Thymus (tissue), 11 donors: ENCODE data around the gene FAM83F. TPM values are rescaled to one million over a fixed set of nuclear protein-coding genes. Genes with fewer than 3 reads are reported as not detected.

Experiments used
- DNase-seq, 9 donors: peaks; one replicate each; pipeline ENCODE4 v3.0.0-alpha.2; 2013; ENCODE audit warnings: low spot score in 9 of 9, low read depth in 6 of 9, missing footprints in 1 of 9
- H3K27ac ChIP-seq, 2 donors: one replicate each; pipeline ENCODE4 v1.5.1; 2013; ENCODE audit warnings: control low read depth in 1 of 2, low read depth in 1 of 2, low read length in 1 of 2, mild to moderate bottlenecking in 1 of 2, moderate library complexity in 1 of 2
- H3K27me3 ChIP-seq, 2 donors: one replicate each; pipeline ENCODE4 v1.5.1; 2013; ENCODE audit warnings: low read length in 1 of 2; ENCODE audit not compliant: control insufficient read depth in 2 of 2, insufficient read depth in 1 of 2
- H3K36me3 ChIP-seq, 2 donors: one replicate each; pipeline ENCODE4 v1.5.1; 2013; ENCODE audit warnings: low read length in 1 of 2, mild to moderate bottlenecking in 1 of 2, moderate library complexity in 1 of 2; ENCODE audit not compliant: control insufficient read depth in 2 of 2, insufficient read depth in 2 of 2
- H3K4me1 ChIP-seq, 2 donors: one replicate each; pipeline ENCODE4 v1.5.1; 2013; ENCODE audit warnings: low read length in 2 of 2; ENCODE audit not compliant: control insufficient read depth in 2 of 2, insufficient read depth in 2 of 2
- H3K4me3 ChIP-seq, 2 donors: one replicate each; pipeline ENCODE4 v1.5.1; 2013; ENCODE audit warnings: low read length in 2 of 2, control low read depth in 1 of 2, mild to moderate bottlenecking in 1 of 2
- H3K9me3 ChIP-seq, 2 donors: one replicate each; pipeline ENCODE4 v1.5.1; 2013; ENCODE audit warnings: low read length in 1 of 2, mild to moderate bottlenecking in 1 of 2; ENCODE audit not compliant: control insufficient read depth in 2 of 2, insufficient read depth in 1 of 2
- WGBS: extraction: QIAGEN DNeasy Blood & Tissue Kit; methylation state at CpG from one replicate; pipeline ENCODE4 v1.1.7; 2013; 5-methylcytosine and 5-hydroxymethylcytosine counted together
- polyA plus RNA-seq: library from polyadenylated mRNA; stranded (reverse); fragments of 200-250 nt; gene quantifications from one replicate; pipeline ENCODE4 v1.2.3, GENCODE V29; 2013
- total RNA-seq: library from RNA; stranded (reverse); fragments of 120-200 nt; gene quantifications from one replicate; pipeline ENCODE4 v1.2.4, GENCODE V29; 2013
- donor health status: healthy.

The FAM83F gene
- total and polyA plus RNA-seq, 2 donors: 2.0 to 2.4 TPM

DNA sequence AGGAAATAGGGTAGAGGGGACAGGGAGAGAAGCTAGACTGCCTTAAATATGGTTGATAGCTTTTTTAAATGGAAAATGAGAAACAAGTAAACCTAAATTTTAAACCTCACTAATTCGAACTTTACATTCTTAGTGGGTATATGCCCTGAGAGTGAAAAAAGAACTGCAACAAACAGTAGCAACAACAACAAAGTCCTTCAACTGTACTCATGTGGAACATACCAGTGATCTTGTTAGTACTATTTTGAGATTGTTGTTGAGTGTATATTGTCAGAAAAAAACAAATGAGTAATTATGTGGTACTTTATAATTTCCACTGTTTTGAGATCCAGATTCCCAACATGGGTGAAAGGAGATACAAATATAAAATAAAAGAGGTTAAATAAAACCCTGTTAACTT lies 94.1 kb downstream of the FAM83F start:
- Histone ChIP-seq H3K27me3 (no peaks in the 10 kb centered on the region), H3K4me1 (peaks cover 0 to 2% of the 10 kb centered on the region in 2 donors), H3K4me3 (no peak overlapping the region), H3K36me3 (no peaks in the 10 kb centered on the region), H3K27ac (no peak overlapping the region), H3K9me3 (no peaks in the 10 kb centered on the region)
- DNase-seq: no peak
- WGBS: 46% methylated on average over 1 of the region's 1 CpG

Other genes with a start within 250 kb of the FAM83F start
- gene ENTHD1, start 101.2 kb upstream of the FAM83F start, total RNA-seq: 0.85 TPM
- gene ENTHD1, start 101.2 kb upstream of the FAM83F start, polyA plus RNA-seq: 1.2 TPM
- 193 TPM for gene GRAP2, start 93.9 kb upstream of the FAM83F start, total RNA-seq
- gene GRAP2, start 93.9 kb upstream of the FAM83F start, polyA plus RNA-seq: 51.5 TPM
- 4.8 TPM for gene TMA7B, start 34.6 kb upstream of the FAM83F start, total RNA-seq
- gene TMA7B, start 34.6 kb upstream of the FAM83F start, polyA plus RNA-seq: 3.3 TPM
- 20.4 TPM for gene TNRC6B, start 183.0 kb downstream of the FAM83F start, total RNA-seq
- 13.3 TPM for gene TNRC6B, start 183.0 kb downstream of the FAM83F start, polyA plus RNA-seq